Endothelial cell of umbilical vein (primary cell): ENCODE measurements around the gene KHDC3L. TPM values are rescaled to one million over a fixed set of nuclear protein-coding genes. Genes with fewer than 3 reads are reported as not detected.

Experiments used
- BruUV-seq: library from RNA; stranded (reverse); fragments of 400-500 nt; replicated peaks from 2 replicates; lab custom pipeline; 2021; lab: Mats Ljungman, UMichigan
- CTCF ChIA-PET: fragments of 300-600, 350-600 bp; sonication (Branson Sonifier 250); formaldehyde crosslinking; loops from one replicate; lab custom pipeline; 2021; ENCODE audit warnings: antibody characterized with exemption, inconsistent platforms; lab: Charles Lee
- POLR2A ChIA-PET: fragments of 300-600, 350-600 bp; sonication (Branson Sonifier 250); formaldehyde crosslinking; loops from one replicate; lab custom pipeline; 2021; ENCODE audit warnings: antibody characterized with exemption, inconsistent platforms; lab: Charles Lee
- DNase-seq: peaks from one replicate; pipeline ENCODE4 v3.0.0-alpha.2; 2011; ENCODE audit warnings: low read depth, low spot score
- FAIRE-seq: peaks from 2 replicates; lab custom pipeline; 2011; peaks lifted over from hg19 to GRCh38; lab: Jason Lieb, UNC
- H2AFZ ChIP-seq: 2 replicates; pipeline ENCODE4 v1.6.0; 2012; ENCODE audit warnings: low read depth, low read length, control low read depth, inconsistent platforms
- H3K27ac ChIP-seq: 2 replicates; pipeline ENCODE4 v1.5.1; 2011; ENCODE audit warnings: low read depth, mild to moderate bottlenecking, control low read depth, low read length, moderate library complexity; ENCODE audit not compliant: insufficient read depth
- H3K27me3 ChIP-seq, 2 experiments: 2 replicates each; pipeline versions ENCODE4 v1.6.0 to v1.6.1; 2011; ENCODE audit warnings: low read length in 2 of 2, mixed read lengths in 1 of 2; ENCODE audit not compliant: control insufficient read depth in 2 of 2, insufficient read depth in 2 of 2
- H3K36me3 ChIP-seq, 2 experiments: 2 replicates in 1 of 2; 3 replicates in 1 of 2; pipeline ENCODE4 v1.5.1; 2011; ENCODE audit warnings: low read length in 2 of 2, mild to moderate bottlenecking in 1 of 2, moderate library complexity in 1 of 2; ENCODE audit not compliant: control insufficient read depth in 2 of 2, insufficient read depth in 2 of 2; ENCODE audit errors: extremely low read depth in 1 of 2
- H3K4me1 ChIP-seq: 3 replicates; pipeline ENCODE4 v1.5.1; 2011; ENCODE audit warnings: mild to moderate bottlenecking, low read length; ENCODE audit not compliant: control insufficient read depth, insufficient read depth; ENCODE audit errors: extremely low read depth
- H3K4me2 ChIP-seq: 2 replicates; pipeline ENCODE4 v1.6.1; 2011; ENCODE audit warnings: low read length, control low read depth, mixed read lengths; ENCODE audit not compliant: insufficient read depth
- H3K4me3 ChIP-seq, 3 experiments: fragments of 200-600 bp in 1 of 3; sonication (generic), shearing (Covaris generic) in 1 of 3; replicated peaks in 1 of 3; 2 replicates each; pipeline ENCODE4 v1.5.1; 2011 to 2016; ENCODE audit warnings: control low read depth in 3 of 3, low read length in 3 of 3, mild to moderate bottlenecking in 2 of 3, inconsistent platforms in 1 of 3, low read depth in 1 of 3, moderate library complexity in 1 of 3; ENCODE audit not compliant: insufficient read depth in 1 of 3
- H3K79me2 ChIP-seq: 2 replicates; pipeline ENCODE4 v1.6.0; 2012; ENCODE audit warnings: low read length, inconsistent platforms; ENCODE audit not compliant: control insufficient read depth, insufficient read depth
- H3K9ac ChIP-seq: replicated peaks from 2 replicates; pipeline ENCODE3; 2011; ENCODE audit warnings: low read length, control low read depth; ENCODE audit not compliant: insufficient read depth; ENCODE audit errors: extremely low read depth
- H3K9me1 ChIP-seq: replicated peaks from 3 replicates; pipeline ENCODE4 v1.6.0; 2011; ENCODE audit warnings: mild to moderate bottlenecking, low read length; ENCODE audit not compliant: control insufficient read depth, insufficient read depth; ENCODE audit errors: extremely low read depth
- H3K9me3 ChIP-seq: replicated peaks from 2 replicates; pipeline ENCODE4 v1.5.1; 2012; ENCODE audit warnings: low read length, inconsistent platforms; ENCODE audit not compliant: control insufficient read depth, insufficient read depth
- H4K20me1 ChIP-seq: replicated peaks from 2 replicates; pipeline ENCODE3; 2011; ENCODE audit warnings: mild to moderate bottlenecking, low read length; ENCODE audit not compliant: control insufficient read depth, insufficient read depth; ENCODE audit errors: extremely low read depth
- EZH2 ChIP-seq: IDR thresholded peaks from 2 replicates; pipeline ENCODE4 v1.6.1; 2012; ENCODE audit warnings: borderline replicate concordance, low read depth, mild to moderate bottlenecking, moderate library complexity, low read length, inconsistent platforms; ENCODE audit not compliant: severe bottlenecking
- FOS ChIP-seq: IDR thresholded peaks from 2 replicates; pipeline ENCODE4 v1.6.1; 2011; ENCODE audit warnings: mild to moderate bottlenecking, low read length, moderate library complexity, borderline replicate concordance; ENCODE audit not compliant: insufficient read depth
- GATA2 ChIP-seq: IDR thresholded peaks from 2 replicates; pipeline ENCODE4 v1.7.0; 2011; ENCODE audit warnings: low read depth, mild to moderate bottlenecking, moderate library complexity, mixed read lengths, low read length; ENCODE audit not compliant: insufficient read length, insufficient read depth
- JUN ChIP-seq: IDR thresholded peaks from 2 replicates; pipeline ENCODE4 v1.6.1; 2011; ENCODE audit warnings: borderline replicate concordance, low read depth; ENCODE audit not compliant: insufficient read length, insufficient read depth
- MYC ChIP-seq: IDR thresholded peaks from one replicate; pipeline ENCODE4 v1.6.1; 2011; ENCODE audit warnings: mild to moderate bottlenecking, low read depth, low read length
- POLR2A ChIP-seq: IDR thresholded peaks from 2 replicates; pipeline ENCODE4 v1.6.1; 2012; ENCODE audit warnings: low read depth, mild to moderate bottlenecking, control low read depth, low read length
- POLR2AphosphoS5 ChIP-seq: IDR thresholded peaks from 2 replicates; pipeline ENCODE4 v1.6.1; 2012; ENCODE audit warnings: low read depth, mild to moderate bottlenecking, control low read depth, low read length, moderate library complexity; ENCODE audit not compliant: insufficient read depth
- dilution Hi-C: fragments of 300-500 bp; cut with MboI; formaldehyde crosslinking; loops from one replicate; pipeline ENCODE4 v1.15.0; 2019; ENCODE audit warnings: low sequenced_read_pairs; ENCODE audit not compliant: extremely low pct_ligation_motif_present
- intact Hi-C: fragments of 100-400 bp; cut with micrococcal nuclease; formaldehyde crosslinking; loops from one replicate; pipeline ENCODE4 v1.10.0; 2022
- polyA plus RNA-seq, 4 experiments: library from polyadenylated mRNA; depleted of rRNA in 3 of 4; stranded (reverse) in 3 of 4; unstranded in 1 of 4; fragments of >200 nt; gene quantifications; 2 replicates each; pipeline versions ENCODE4 v1.2.1 to v1.2.3, GENCODE V29; 2011 to 2012; ENCODE audit warnings: missing spikeins in 1 of 4
- total RNA-seq: library from RNA; stranded (reverse); gene quantifications from 2 replicates; pipeline ENCODE4 v1.2.3, GENCODE V29; 2021
- TF ChIP-seq, protein P1 (sequence below): IDR thresholded peaks from 2 replicates; pipeline ENCODE4 v1.6.1; 2011; ENCODE audit not compliant: insufficient read depth, insufficient read length
- TF ChIP-seq, protein P2 (sequence below), 2 donors: IDR thresholded peaks; 1 replicate in 1 of 2; 2 replicates in 1 of 2; pipeline ENCODE4 v1.5.1; 2011; ENCODE audit warnings: low read length in 2 of 2, mild to moderate bottlenecking in 2 of 2, moderate library complexity in 2 of 2, control low read depth in 1 of 2, inconsistent platforms in 1 of 2, low read depth in 1 of 2; ENCODE audit not compliant: insufficient read depth in 1 of 2; ENCODE audit errors: extremely low read depth in 1 of 2

KHDC3L gene
- total and polyA plus RNA-seq, 2 donors (not counting 3 experiments of a cell fraction or from before 2014, with no cell fraction given): not detected

DNA sequence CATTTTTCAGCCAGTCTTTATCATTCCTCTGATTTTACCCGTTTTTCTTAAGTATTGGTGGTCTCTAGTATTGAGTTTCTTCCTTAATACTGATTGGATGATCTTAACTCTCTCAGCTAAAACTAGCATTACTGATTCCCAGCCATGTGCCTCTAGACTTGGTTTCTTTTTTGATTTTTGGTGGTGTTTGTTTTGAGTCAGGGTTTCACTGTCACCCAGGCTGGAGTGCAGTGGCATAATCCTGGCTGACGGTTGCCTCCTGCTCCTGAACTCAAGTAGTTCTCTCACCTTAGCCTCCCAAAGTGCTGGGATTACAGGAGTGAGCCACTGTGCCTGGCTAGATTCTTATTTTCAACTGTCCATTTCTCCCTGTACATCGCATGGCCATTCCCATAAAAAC lies 33.3 kb upstream of the KHDC3L start:
- H3K79me2 ChIP-seq: no peaks in the 10 kb centered on the region
- H4K20me1 ChIP-seq: no peaks in the 10 kb centered on the region
- no peak for FAIRE-seq
- no peak overlapping the region for H3K4me3 ChIP-seq
- H3K9me3 ChIP-seq: no peaks in the 10 kb centered on the region
- no peaks in the 10 kb centered on the region for H3K36me3 ChIP-seq
- no peak overlapping the region for H3K4me2 ChIP-seq
- no peaks in the 10 kb centered on the region for H3K9me1 ChIP-seq
- H3K9ac ChIP-seq: no peak overlapping the region
- ChIA-PET POLR2A (no interaction called here), CTCF (interaction anchor here (0.7 to 9.1 kb wide), 8 partner anchors 35 to 917 kb away, joined by 3 to 432 read pairs (median 5); no protein-coding TSS in a partner anchor)
- TF ChIP-seq, protein P1, sequence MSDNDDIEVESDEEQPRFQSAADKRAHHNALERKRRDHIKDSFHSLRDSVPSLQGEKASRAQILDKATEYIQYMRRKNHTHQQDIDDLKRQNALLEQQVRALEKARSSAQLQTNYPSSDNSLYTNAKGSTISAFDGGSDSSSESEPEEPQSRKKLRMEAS: no peak
- TF ChIP-seq POLR2A: no peak
- TF ChIP-seq POLR2AphosphoS5: no peak
- TF ChIP-seq, protein P2, sequence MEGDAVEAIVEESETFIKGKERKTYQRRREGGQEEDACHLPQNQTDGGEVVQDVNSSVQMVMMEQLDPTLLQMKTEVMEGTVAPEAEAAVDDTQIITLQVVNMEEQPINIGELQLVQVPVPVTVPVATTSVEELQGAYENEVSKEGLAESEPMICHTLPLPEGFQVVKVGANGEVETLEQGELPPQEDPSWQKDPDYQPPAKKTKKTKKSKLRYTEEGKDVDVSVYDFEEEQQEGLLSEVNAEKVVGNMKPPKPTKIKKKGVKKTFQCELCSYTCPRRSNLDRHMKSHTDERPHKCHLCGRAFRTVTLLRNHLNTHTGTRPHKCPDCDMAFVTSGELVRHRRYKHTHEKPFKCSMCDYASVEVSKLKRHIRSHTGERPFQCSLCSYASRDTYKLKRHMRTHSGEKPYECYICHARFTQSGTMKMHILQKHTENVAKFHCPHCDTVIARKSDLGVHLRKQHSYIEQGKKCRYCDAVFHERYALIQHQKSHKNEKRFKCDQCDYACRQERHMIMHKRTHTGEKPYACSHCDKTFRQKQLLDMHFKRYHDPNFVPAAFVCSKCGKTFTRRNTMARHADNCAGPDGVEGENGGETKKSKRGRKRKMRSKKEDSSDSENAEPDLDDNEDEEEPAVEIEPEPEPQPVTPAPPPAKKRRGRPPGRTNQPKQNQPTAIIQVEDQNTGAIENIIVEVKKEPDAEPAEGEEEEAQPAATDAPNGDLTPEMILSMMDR (IDR thresholded peaks at IDR 0.05; ENCODE audit: extremely low read depth in 1 of 2, insufficient read depth in 1 of 2, low read depth in 1 of 2, low read length in 2 of 2): no peak
- no peak for TF ChIP-seq FOS
- TF ChIP-seq GATA2: no peak
- no peak for TF ChIP-seq JUN
- no peak for TF ChIP-seq EZH2
- TF ChIP-seq MYC: no peak
- intact Hi-C loops: no loop called here
- no TSS peak for BruUV-seq
- no peak for DNase-seq
- peaks cover 6 to 14% of the 10 kb centered on the region in 2 experiments for H3K27me3 ChIP-seq
- no peak overlapping the region for H3K27ac ChIP-seq
- no peaks in the 10 kb centered on the region for H3K4me1 ChIP-seq
- no peak overlapping the region for H2AFZ ChIP-seq
- dilution Hi-C loops: no loop called here
